B cell (primary cell): ENCODE measurements around the gene KCNT1. TPM values are rescaled to one million over a fixed set of nuclear protein-coding genes. Genes with fewer than 3 reads are reported as not detected.

Source experiments
- ATAC-seq: fragments of 200-7000 bp; cut with Tn5 transposase; one replicate; pipeline ENCODE4 v1.10.0; 2021; ENCODE audit warnings: low read depth, mild to moderate bottlenecking, moderate number of reproducible peaks, moderate library complexity
- CTCF ChIA-PET: fragments of 350-600 bp; sonication (Branson Sonifier 250); formaldehyde crosslinking; loops from one replicate; lab custom pipeline; 2021; ENCODE audit warnings: antibody characterized with exemption, inconsistent platforms; lab: Charles Lee
- POLR2A ChIA-PET: fragments of 350-600 bp; sonication (Branson Sonifier 250); formaldehyde crosslinking; loops from one replicate; lab custom pipeline; 2021; ENCODE audit warnings: antibody characterized with exemption; lab: Charles Lee
- DNase-seq: peaks from one replicate; pipeline ENCODE4 v3.0.0; 2013
- H2AFZ ChIP-seq: 2 replicates; pipeline ENCODE4 v1.6.1; 2012; ENCODE audit warnings: mild to moderate bottlenecking, low read depth, low read length; ENCODE audit not compliant: insufficient read depth, poor library complexity, severe bottlenecking
- H3K27ac ChIP-seq, 2 donors: 1 replicate in 1 of 2; 2 replicates in 1 of 2; pipeline ENCODE4 v1.5.1; 2012 to 2013; ENCODE audit warnings: low read length in 2 of 2, mild to moderate bottlenecking in 2 of 2, moderate library complexity in 1 of 2
- H3K27me3 ChIP-seq, 4 experiments: fragments of 200-600 bp in 1 of 4; sonication (generic) in 1 of 4; replicated peaks in 1 of 4; 1 replicate in 2 of 4; 2 replicates in 2 of 4; pipeline versions ENCODE4 v1.6.1 to v1.7.0; 2013 to 2016; ENCODE audit warnings: low read length in 3 of 4, mild to moderate bottlenecking in 2 of 4, mixed read lengths in 1 of 4, moderate library complexity in 1 of 4; ENCODE audit not compliant: insufficient read depth in 4 of 4, control insufficient read depth in 3 of 4; ENCODE audit errors: control extremely low read depth in 1 of 4
- H3K36me3 ChIP-seq, 2 experiments: replicated peaks in 1 of 2; 1 replicate in 1 of 2; 2 replicates in 1 of 2; pipeline versions ENCODE4 v1.6.1 to v1.7.1; 2013; ENCODE audit warnings: low read length in 1 of 2; ENCODE audit not compliant: insufficient read depth in 2 of 2, control insufficient read depth in 1 of 2; ENCODE audit errors: control extremely low read depth in 1 of 2, extremely low read depth in 1 of 2
- H3K4me1 ChIP-seq, 2 donors: fragments of 200-600 bp in 1 of 2; sonication (generic) in 1 of 2; 1 replicate in 1 of 2; 2 replicates in 1 of 2; pipeline versions ENCODE4 v1.5.1 to v1.6.1; 2013 to 2017; ENCODE audit warnings: low read length in 2 of 2; ENCODE audit not compliant: control insufficient read depth in 2 of 2, insufficient read depth in 2 of 2
- H3K4me2 ChIP-seq: replicated peaks from 2 replicates; pipeline ENCODE3; 2012; ENCODE audit warnings: mild to moderate bottlenecking, low read depth, low read length; ENCODE audit not compliant: poor library complexity, severe bottlenecking
- H3K4me3 ChIP-seq, 5 experiments: fragments of 200-600 bp in 1 of 5; sonication (generic) in 1 of 5; 1 replicate in 3 of 5; 2 replicates in 2 of 5; pipeline versions ENCODE4 v1.5.1 to v1.7.0; 2011 to 2016; ENCODE audit warnings: low read length in 4 of 5, mild to moderate bottlenecking in 4 of 5, low read depth in 2 of 5, control low read depth in 1 of 5, moderate library complexity in 1 of 5; ENCODE audit not compliant: insufficient read depth in 1 of 5; ENCODE audit errors: control extremely low read depth in 1 of 5, extremely low read depth in 1 of 5
- H3K79me2 ChIP-seq: fragments of 200-600 bp; sonication (generic); one replicate; pipeline ENCODE4 v1.6.0; 2016; ENCODE audit warnings: low read length; ENCODE audit not compliant: control insufficient read depth, insufficient read depth
- H3K9ac ChIP-seq: fragments of 200-600 bp; sonication (generic); 2 replicates; pipeline ENCODE4 v1.6.1; 2017; ENCODE audit warnings: mild to moderate bottlenecking, low read length, moderate library complexity
- H3K9me3 ChIP-seq, 3 donors: one replicate each; pipeline versions ENCODE4 v1.6.1 to v1.7.1; 2013; ENCODE audit warnings: low read length in 2 of 3; ENCODE audit not compliant: control insufficient read depth in 2 of 3, insufficient read depth in 1 of 3; ENCODE audit errors: control extremely low read depth in 1 of 3
- H4K20me1 ChIP-seq: 2 replicates; pipeline ENCODE4 v1.6.0; 2012; ENCODE audit warnings: mild to moderate bottlenecking, low read length; ENCODE audit not compliant: insufficient read depth, control insufficient read depth, poor library complexity, severe bottlenecking
- H3K27ac Mint-ChIP-seq: one replicate; pipeline ENCODE4 v1.8.0; 2021; ENCODE audit warnings: mixed read lengths
- H3K27me3 Mint-ChIP-seq: one replicate; pipeline ENCODE4 v1.8.0; 2021; ENCODE audit warnings: mixed read lengths
- H3K4me1 Mint-ChIP-seq: one replicate; pipeline ENCODE4 v1.8.0; 2021; ENCODE audit warnings: mixed read lengths
- H3K4me3 Mint-ChIP-seq: one replicate; pipeline ENCODE4 v1.8.0; 2021; ENCODE audit warnings: mixed read lengths
- H3K9me3 Mint-ChIP-seq: one replicate; pipeline ENCODE4 v1.8.0; 2022; ENCODE audit warnings: mixed read lengths; ENCODE audit not compliant: insufficient read depth
- EZH2 ChIP-seq: IDR thresholded peaks from 2 replicates; pipeline ENCODE4 v1.6.1; 2012; ENCODE audit warnings: borderline replicate concordance, low read depth, mild to moderate bottlenecking, moderate library complexity, low read length; ENCODE audit not compliant: insufficient read depth, poor library complexity, severe bottlenecking
- WGBS: methylation state at CpG from one replicate; pipeline ENCODE4 v1.1.5; 2013; ENCODE audit warnings: missing lambda C conversion rate; ENCODE audit not compliant: insufficient coverage; 5-methylcytosine and 5-hydroxymethylcytosine counted together
- intact Hi-C: fragments of 100-400 bp; cut with micrococcal nuclease; formaldehyde crosslinking; loops from one replicate; pipeline ENCODE4 v1.10.0; 2022
- polyA plus RNA-seq: library from polyadenylated mRNA; depleted of rRNA; stranded (reverse); fragments of >200 nt; gene quantifications from 2 replicates; pipeline ENCODE4 v1.2.3, GENCODE V29; 2012
- total RNA-seq, 2 donors: library from RNA; stranded (reverse); fragments of 120-200 nt in 1 of 2; gene quantifications; 1 replicate in 1 of 2; 2 replicates in 1 of 2; pipeline versions ENCODE4 v1.2.3 to v1.2.4, GENCODE V29; 2013 to 2022
- TF ChIP-seq, protein P1 (sequence below): fragments of 200-600 bp; IDR thresholded peaks from one replicate; pipeline ENCODE4 v1.8.0; 2022; ENCODE audit warnings: antibody characterized with exemption, mild to moderate bottlenecking

KCNT1 gene
- total and polyA plus RNA-seq, 2 donors (not counting 1 experiment from before 2014, with no cell fraction given): not detected

- TF ChIP-seq EZH2: no peak
- TF ChIP-seq, protein P1, sequence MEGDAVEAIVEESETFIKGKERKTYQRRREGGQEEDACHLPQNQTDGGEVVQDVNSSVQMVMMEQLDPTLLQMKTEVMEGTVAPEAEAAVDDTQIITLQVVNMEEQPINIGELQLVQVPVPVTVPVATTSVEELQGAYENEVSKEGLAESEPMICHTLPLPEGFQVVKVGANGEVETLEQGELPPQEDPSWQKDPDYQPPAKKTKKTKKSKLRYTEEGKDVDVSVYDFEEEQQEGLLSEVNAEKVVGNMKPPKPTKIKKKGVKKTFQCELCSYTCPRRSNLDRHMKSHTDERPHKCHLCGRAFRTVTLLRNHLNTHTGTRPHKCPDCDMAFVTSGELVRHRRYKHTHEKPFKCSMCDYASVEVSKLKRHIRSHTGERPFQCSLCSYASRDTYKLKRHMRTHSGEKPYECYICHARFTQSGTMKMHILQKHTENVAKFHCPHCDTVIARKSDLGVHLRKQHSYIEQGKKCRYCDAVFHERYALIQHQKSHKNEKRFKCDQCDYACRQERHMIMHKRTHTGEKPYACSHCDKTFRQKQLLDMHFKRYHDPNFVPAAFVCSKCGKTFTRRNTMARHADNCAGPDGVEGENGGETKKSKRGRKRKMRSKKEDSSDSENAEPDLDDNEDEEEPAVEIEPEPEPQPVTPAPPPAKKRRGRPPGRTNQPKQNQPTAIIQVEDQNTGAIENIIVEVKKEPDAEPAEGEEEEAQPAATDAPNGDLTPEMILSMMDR: no peak
- Mint-ChIP-seq H3K27me3 (no peaks in the 10 kb centered on the region), H3K27ac (no peak overlapping the region), H3K4me3 (no peak overlapping the region), H3K9me3 (peaks cover 8% of the 10 kb centered on the region), H3K4me1 (peaks cover 2% of the 10 kb centered on the region)
- H3K9ac ChIP-seq: no peak overlapping the region
- H3K4me1 ChIP-seq: no peaks in the 10 kb centered on the region
- no peaks in the 10 kb centered on the region for H4K20me1 ChIP-seq
- ATAC-seq (no peak), DNase-seq (no peak)
- H3K9me3 ChIP-seq: peaks cover 0 to 22% (median 12%) of the 10 kb centered on the region in 3 donors
- no peak overlapping the region for H2AFZ ChIP-seq
- no peaks in the 10 kb centered on the region for H3K27me3 ChIP-seq
- 98% methylated on average over 12 of the region's 12 CpGs for WGBS
- ChIA-PET CTCF (no interaction called here), POLR2A (no interaction called here)
- H3K79me2 ChIP-seq: peaks cover 14% of the 10 kb centered on the region
- no peak overlapping the region for H3K27ac ChIP-seq
- no peak overlapping the region for H3K4me2 ChIP-seq
- intact Hi-C loops: no loop called here
- no peak overlapping the region for H3K4me3 ChIP-seq
- peaks cover 0 to 36% of the 10 kb centered on the region in 2 experiments for H3K36me3 ChIP-seq
Observed at GRCh38 chr9:135827301-135827700, 125.3 kb downstream of the KCNT1 start.

GRCh38 chr9:135827866-135828580 lies 126.0 kb downstream of the KCNT1 start:
- Histone ChIP-seq H3K9me3 (peaks cover 0 to 22% (median 12%) of the 10 kb centered on the region in 3 donors), H3K27ac (no peak overlapping the region), H3K4me1 (no peaks in the 10 kb centered on the region), H3K4me2 (no peak overlapping the region), H3K79me2 (peaks cover 14% of the 10 kb centered on the region), H3K27me3 (no peaks in the 10 kb centered on the region), H2AFZ (no peak overlapping the region), H3K4me3 (no peak overlapping the region), H3K36me3 (peaks cover 0 to 29% of the 10 kb centered on the region in 2 experiments), H3K9ac (no peak overlapping the region), H4K20me1 (no peaks in the 10 kb centered on the region)
- DNase-seq (no peak), ATAC-seq (no peak)
- intact Hi-C loops: no loop called here
- Mint-ChIP-seq H3K4me1 (peaks cover 2% of the 10 kb centered on the region), H3K27me3 (no peaks in the 10 kb centered on the region), H3K4me3 (no peak overlapping the region), H3K9me3 (peaks cover 8% of the 10 kb centered on the region), H3K27ac (no peak overlapping the region)
- TF ChIP-seq EZH2: no peak
- TF ChIP-seq, protein P1: no peak
- ChIA-PET CTCF (no interaction called here), POLR2A (no interaction called here)
- 98% methylated on average over 10 of the region's 13 CpGs for WGBS
